ENCODE data around the gene BCL11B.

Gene BCL11B

DNA sequence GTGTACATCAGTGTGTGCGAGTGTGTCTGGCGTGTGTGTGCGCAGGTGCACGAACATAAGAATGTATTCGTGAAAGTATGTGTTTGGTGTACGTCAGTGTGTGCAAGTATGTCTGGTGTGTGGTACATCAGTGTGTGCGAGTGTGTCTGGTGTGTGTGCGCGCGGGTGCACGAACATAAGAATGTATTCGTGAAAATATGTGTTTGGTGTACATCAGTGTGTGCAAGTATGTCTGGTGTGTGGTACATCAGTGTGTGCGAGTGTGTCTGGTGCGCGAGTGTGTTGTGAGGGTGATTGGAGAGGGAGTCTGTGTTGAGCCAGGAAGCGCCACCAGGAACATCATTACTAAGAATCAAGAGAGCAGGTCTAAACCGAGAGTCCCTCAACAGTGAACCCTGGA lies 143.8 kb downstream of the BCL11B start:
- no peak for DNase-seq (ENCODE audit: extremely low read depth, low read depth)
- TF ChIP-seq, protein P1, sequence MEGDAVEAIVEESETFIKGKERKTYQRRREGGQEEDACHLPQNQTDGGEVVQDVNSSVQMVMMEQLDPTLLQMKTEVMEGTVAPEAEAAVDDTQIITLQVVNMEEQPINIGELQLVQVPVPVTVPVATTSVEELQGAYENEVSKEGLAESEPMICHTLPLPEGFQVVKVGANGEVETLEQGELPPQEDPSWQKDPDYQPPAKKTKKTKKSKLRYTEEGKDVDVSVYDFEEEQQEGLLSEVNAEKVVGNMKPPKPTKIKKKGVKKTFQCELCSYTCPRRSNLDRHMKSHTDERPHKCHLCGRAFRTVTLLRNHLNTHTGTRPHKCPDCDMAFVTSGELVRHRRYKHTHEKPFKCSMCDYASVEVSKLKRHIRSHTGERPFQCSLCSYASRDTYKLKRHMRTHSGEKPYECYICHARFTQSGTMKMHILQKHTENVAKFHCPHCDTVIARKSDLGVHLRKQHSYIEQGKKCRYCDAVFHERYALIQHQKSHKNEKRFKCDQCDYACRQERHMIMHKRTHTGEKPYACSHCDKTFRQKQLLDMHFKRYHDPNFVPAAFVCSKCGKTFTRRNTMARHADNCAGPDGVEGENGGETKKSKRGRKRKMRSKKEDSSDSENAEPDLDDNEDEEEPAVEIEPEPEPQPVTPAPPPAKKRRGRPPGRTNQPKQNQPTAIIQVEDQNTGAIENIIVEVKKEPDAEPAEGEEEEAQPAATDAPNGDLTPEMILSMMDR (IDR thresholded peaks at IDR 0.05; ENCODE audit: low read depth, low read length), result no peak

DNA sequence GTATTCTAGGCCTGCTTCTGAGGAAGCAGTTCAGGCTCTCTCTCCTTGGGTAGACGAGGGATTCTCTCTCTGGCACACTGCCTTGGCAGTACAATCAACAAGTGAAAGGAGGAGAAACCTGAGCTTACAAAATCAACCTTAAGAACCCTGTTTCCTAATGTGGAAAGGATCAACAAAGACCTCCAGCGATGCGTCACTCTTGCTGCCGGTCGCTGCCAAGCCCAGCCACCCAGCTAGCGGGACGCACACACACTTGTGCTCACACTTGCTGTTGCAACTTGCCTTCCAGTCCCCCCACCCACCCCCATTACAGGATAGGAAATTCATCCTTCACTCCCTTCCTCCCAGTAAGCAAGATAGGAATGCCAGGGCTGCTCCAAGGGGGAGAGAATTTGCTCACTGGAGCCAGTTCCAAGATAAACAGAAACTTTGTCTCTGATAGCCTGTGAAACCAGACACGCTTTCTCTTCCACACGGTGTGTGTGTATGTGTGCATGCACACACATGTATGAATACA lies 144.3 kb downstream of the BCL11B start:
- no peak for DNase-seq (ENCODE audit: extremely low read depth, low read depth)
- TF ChIP-seq, protein P1 (IDR thresholded peaks at IDR 0.05; ENCODE audit: low read depth, low read length), result no peak

DNA sequence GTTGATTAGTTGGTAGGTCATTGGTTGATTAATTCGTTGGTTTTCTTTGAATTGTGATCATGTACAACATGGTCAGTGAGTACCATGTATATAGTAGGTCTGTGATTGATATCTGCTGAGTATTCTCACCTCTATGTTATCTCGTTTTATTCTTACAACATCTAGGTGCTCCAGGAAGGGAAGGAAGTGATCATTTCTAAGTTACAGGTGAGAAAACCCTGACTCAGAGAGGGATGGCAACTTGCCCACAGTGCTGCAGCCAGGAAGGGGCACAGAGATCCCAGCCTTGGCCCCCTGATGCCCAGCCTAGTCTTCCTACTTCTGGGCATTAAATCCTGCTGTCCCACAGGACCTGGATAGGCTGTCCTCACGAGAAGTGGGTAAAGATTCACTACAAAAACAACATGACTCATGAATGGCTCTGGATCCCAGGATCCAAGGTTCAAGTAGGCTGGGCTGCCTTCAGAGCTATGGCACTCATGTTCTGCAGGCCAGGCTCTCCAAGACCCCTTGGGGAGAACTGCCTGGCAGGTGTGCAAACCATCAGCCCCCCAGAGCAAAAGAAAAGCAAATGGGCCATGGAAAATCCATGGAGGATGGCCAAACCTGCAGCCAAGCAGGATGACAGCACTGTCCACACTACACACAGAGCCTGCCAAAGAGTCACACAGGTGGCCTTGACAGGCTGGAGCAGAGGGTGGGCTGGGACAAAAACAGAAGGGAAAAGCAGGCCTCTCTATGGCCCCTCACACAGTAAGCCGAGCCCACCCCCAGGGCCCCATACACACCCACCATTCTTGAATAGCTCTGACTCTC lies 146.2 kb downstream of the BCL11B start:
- TF ChIP-seq, protein P1 (IDR thresholded peaks at IDR 0.05; ENCODE audit: low read depth, low read length), result no peak
- DNase-seq (ENCODE audit: extremely low read depth, low read depth), result no peak

DNA sequence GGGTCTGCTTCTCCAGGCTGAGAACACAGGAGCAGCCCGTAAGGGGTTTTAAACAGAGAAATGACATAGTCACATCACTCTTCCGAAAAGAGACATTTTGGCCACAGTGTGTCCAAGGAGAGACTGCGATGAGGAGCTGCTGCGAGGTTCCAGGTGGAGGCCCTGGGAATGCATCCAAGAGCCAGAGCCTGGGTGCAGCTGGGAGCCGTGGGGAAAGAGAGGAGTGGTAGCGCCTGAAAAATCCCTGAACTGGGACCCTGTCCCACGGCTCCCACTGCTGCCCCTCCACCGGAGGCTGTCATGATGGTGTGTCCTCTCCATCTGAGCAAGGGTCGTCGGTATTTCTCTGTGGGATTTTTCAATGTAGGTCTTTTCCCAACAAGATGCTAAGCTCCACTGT lies 146.9 kb downstream of the BCL11B start:
- TF ChIP-seq, protein P1 (IDR thresholded peaks at IDR 0.05; ENCODE audit: low read depth, low read length), result no peak
- no peak for DNase-seq (ENCODE audit: extremely low read depth, low read depth)

DNA sequence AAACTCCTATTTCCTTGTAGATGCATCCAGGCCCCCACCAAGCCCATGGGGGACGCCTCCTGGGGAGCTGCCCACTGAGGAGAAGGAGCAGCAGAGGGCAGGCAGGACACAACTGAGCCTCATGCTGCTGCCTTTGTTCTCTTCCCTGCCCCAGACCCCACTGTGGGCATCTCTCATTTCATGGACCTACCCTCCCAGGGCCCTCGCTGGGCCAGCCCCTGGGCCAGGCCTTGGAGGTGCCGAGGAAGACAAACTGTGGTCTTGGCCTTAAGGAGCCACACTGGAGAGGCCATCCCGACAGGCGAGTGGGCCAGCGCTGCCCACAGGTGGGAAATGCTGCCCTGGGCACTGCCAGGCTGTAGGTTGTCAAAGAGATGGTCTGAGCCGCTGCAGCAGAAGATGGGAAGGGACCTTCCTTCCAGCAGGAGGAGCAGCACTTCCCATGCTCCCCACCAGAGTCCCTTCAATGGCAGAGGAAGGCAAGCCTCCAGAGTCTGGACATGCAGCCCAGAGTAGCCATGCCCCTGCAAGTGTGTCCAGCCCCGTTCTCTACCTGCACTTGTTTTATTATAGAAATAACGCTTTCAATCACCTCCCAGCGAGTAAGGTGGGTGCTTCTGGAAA lies 147.4 kb downstream of the BCL11B start:
- TF ChIP-seq, protein P1 (IDR thresholded peaks at IDR 0.05; ENCODE audit: low read depth, low read length), result no peak

DNA sequence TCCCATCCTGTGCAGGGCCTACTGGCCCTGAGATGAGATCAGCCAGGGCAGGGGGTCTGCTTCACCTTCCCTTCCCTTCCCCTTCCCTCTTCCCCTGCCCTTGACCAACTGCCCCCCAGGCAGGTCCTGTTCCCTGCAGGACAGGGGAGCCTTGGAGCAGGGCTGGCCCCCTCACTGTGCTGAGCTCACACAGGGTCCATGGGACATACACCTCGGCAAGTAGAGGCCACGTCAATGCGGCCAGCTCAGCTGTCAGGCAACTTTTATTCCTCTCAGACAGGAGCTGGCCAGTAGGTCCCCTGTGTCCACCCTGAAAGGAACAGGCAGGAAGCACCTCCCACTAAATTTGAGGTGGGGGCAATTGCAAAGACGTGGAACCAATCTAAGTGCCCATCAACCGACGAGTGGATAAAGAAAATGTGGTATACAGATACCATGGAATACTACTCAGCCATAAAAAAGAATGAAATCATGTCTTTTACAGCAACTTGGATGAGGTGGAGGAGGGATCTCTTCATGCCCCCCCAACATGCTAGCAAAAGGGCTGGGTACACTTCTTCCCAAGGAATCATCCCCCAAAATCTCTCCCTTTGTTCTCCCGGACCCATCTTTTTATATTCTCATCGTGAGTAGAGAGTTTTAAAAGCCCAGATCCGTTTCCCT lies 148.7 kb downstream of the BCL11B start:
- no peak for DNase-seq (ENCODE audit: extremely low read depth, low read depth)
- TF ChIP-seq, protein P1 (IDR thresholded peaks at IDR 0.05; ENCODE audit: low read depth, low read length), result no peak

More for the DNA sequence above, 147.4 kb downstream of the BCL11B start:
- DNase-seq (ENCODE audit: extremely low read depth, low read depth), result no peak
